DMS153 treated with DMSO at 0.1 percent for 48 hours (cell line): Measurements from ENCODE around the gene NAP1L1.

ENCODE experiments used
- DNase-seq: peaks from one replicate; lab custom pipeline; 2025; ENCODE audit not compliant: unreplicated experiment; lab: John Stamatoyannopoulos, UW

The NAP1L1 gene

DNA sequence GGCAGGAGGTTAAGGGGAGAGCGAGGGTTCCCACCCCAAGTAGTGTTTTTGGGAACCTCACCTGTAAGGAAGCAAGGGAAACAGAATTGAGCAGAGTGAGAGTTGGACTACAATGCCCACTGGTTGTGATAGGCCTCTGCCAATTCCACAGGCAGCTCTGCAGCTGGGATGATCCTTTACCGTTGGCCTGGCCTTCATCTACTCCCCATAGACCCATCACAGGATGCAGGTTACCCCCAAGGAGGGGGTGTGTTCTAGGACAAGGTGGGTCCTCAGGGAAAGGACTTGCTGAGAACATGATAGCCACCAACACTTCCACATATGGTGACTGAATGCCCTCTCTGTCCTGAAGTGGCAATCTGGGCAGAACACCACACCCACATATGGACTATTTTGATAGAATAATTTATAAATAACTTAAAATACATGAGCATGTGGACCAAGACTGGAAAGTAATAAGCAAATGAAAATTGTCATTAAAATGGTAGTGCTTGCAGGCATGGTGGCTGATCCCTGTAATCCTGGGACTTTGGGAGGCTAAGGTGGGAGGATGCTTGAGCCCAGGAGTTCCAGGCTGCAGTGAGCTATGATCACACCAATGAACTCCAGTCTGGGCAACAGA is 61.3 kb downstream of the NAP1L1 start:
- DNase-seq: no peak

DNA sequence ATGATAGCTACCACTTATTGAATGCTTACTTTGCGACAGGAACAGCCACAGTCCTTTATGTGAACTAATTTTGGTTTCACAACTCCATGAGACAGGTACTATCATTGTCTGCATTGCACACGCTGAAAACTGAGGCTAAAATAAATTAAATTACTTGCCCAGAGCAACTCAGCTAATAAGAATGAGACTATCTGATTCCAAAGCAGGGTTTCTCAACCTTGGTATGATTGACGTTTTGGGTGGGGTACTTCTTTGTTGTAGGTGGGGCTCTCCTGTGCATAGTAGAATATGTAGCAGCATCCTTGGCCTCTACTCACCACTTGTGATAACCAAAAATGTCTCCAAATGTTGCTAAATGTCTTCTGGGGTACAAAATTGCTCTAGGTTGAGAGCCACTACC is 62.0 kb downstream of the NAP1L1 start:
- DNase-seq: no peak

DNA sequence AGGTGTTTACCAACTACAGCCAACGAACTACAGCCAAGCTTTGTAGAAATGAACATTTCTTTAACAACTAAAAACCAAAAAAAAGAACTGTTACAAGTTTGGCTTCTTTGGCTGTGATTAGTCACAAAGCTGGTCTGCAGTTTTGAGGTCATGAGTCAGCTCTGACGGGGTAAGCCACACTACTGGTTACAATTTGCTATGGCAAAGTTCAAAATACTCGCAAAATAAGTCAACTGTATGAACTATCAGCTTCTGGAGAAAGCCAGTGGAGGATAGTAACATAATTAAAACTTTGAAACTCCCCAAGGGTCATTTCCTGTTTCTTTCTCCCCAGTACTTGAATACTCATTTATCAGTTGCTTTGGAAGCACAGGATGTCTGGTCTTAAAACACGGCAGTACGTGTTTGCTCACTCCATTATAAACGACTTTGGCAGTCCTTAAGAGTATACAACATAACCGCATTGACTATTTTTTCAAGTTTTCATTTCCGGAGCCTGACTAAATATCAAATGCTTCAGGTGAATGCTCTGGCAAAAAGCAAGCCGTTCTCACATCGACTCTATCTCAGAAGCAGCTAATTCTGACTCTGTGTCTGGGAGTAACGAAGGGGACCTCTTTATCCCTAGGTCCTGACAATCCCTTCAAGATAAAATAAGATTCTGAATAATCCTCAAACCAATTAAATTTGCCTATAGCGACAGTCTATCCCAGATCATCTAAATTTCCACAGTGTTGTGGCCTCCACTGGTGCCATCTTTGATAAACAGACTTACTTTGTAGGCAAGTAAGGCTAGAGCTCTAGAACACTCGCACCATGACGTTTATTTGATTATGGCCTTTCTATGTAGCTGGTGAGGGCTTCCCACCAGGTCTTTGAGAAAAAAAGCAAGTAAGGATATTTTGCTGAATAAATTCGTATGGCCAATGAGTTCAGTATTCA is 63.5 kb downstream of the NAP1L1 start:
- DNase-seq: peak; percentile 74

DNA sequence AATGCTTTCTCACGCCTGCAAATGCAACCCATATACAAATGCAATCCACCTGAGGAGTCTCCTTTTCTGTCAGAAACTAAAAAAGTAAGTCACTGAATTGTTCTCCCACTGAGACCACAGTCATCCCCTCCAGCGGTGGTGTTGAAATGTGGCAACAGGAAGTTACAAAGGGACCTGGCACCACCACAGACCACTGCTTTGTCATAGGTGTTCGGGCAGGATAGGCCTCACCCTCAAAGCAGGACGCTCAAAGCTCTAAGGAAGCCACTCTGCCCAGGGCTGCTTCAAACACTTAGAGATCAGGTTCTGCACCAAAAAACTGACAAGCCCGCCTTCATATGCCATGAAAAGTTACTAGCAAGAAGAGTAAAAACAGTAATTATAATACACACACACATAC is 64.2 kb downstream of the NAP1L1 start:
- no peak for DNase-seq

DNA sequence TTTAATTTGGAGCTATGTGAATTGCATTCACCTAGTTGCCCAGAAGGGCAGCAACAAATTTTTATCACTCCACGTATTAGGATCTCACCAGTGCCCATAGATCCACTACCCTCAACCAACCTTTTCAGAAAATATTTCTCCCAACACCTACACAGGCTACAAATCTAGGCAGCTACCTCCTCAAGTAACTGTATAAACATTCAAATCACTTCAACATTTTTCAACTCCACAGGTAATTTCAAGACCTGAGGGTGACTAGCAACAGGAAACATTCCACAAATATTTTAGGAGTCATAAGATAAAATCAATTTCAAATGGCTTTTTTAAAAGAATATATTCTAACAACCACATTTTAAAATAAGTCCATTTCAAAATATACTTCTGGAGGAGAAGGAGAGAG is 65.8 kb downstream of the NAP1L1 start:
- no peak for DNase-seq

DNA sequence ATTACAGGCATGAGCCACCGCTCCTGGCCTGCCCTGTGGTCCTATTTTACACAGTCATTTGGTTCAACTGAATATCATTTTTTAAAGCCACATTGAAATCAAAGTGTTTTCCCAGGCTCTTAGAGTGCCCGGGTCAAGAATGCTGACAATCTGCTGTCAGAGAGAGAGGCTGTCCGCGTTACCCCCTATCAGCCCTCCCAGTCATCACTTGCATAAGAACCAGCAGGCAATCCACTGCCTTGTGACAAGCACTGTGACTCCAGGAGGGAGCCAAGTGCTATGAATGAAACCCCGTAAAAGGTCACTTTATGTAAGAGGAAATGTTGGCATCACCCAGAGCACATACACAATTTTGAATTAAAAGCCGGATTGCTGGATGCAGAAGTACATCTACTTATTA is 66.4 kb downstream of the NAP1L1 start:
- no peak for DNase-seq

DNA sequence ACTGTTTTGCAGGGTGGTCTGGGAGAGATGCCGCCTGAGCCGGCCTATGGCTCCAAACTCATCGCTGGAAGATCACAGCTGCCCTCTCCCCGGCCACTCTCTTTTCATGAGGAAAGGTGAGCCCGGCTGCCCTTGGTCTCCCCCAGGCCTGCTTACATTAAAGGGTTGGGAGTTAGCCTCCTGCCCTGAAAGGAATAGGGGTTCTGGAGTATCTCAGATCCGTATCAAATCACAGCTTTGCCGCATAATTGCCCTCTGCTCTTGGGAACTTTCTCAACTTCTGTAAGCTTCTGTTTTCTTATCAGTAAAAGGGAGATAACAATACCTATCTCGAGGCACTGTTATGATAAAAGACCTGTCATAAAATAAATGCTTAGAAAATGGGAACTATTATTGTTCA is 70.5 kb downstream of the NAP1L1 start:
- DNase-seq: no peak

DNA sequence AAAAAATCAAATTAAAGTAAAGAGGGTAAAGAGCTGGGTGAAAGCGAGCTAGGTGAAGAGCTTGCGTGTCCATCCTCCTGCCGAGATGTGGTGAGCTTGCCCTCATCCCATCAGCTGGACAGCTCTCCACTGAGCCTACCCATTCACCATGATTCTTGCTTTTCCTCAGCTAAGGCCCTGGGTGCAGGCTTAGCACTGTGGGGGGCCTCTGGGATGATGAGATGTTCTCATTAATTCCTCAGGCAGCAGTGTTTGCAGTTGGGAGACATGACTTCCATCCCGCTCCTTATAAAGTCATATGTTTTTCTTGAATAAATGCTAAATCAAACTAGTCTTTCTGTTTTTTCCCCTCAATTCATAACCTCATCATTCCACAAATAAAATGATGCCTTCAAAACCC is 70.9 kb downstream of the NAP1L1 start:
- no peak for DNase-seq

DNA sequence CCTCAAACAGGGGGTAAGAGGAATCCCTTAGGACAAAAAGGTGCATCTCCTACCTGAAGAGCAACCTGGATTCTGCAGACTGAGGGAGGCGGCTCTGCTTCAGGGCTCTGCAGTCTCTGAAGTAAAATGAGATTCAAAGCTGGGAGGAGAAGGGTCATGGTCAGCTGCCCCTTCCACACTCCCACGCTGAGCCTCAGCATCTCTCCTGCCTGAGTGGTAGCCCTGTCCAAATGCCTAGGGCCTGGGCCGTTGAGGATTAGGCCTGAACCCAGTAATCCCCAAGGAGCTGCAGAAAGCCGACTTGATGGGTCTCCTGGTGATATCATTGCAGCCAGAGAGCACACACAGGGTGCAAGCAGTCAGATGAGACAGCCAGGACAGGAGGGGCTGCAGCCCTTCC is 71.8 kb downstream of the NAP1L1 start:
- DNase-seq: no peak

DNA sequence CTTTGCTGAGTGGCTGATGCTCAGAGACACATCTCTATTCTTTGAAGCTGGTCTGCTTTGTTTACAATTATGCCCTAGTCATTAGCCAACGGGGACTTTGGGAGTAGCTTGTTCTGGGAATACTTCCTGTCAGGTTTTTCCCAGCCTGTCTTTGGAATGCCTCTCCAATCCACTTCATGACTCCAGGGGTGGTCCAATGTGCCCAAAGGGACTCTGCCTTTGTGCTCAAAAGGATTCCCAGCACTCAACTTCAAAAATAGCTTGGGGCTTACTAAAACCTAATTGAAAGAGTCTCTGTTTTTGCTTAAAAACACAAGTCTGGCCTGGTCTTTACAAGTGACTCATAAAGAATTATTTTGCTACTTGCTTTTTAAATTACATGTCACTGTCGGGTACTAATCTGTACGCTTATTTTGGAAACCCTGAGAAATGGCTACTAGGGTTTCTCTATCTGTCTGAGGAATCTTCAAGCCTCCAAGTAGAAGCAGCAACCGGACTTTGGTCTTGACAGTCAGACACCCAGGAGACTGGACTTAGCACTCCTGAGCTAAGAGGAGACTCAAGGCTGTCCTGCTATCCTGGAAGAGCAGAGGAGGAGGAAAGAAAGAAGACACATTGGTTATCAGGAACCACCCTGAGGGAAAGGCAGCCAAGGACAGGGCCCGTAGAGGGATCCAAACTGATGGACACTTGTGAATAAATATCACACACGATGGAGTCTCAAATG is 73.6 kb downstream of the NAP1L1 start:
- DNase-seq: no peak

DNA sequence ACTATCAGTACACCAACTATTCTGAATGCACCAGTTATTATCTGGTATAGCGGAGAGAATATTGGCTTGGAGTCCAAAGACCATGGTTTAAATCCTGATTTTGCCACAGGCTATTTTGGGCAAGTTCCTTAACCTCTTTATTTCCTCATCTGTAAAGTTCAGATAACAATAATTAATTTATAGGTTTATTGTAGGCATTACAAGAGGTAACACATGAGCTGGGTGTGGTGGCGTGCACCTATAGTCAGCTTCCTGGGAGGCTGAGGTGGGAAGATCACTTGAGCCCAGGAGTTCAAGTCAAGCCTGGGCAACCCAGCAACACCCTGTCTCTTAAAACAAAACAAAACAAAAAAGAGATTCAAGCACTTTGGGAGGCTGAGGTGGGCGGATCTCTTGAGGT is 76.1 kb downstream of the NAP1L1 start:
- no peak for DNase-seq

DNA sequence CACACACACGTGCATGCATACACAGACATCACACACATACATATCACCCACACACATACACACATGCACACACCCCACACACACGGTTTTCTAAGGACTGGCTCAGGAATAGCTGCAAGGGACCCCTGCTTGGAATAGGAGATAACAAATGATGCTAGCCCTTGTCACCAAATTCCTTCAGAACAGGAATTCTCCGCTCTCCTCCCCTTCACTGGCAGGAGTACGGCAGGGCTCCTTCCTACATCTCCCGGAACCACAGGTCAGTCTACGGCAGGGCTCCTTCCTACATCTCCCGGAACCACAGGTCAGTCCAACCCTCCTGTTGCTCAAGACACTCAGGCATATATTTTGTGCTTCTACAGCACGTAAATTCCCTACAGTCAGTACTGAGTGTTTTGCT is 76.8 kb downstream of the NAP1L1 start:
- no peak for DNase-seq

DNA sequence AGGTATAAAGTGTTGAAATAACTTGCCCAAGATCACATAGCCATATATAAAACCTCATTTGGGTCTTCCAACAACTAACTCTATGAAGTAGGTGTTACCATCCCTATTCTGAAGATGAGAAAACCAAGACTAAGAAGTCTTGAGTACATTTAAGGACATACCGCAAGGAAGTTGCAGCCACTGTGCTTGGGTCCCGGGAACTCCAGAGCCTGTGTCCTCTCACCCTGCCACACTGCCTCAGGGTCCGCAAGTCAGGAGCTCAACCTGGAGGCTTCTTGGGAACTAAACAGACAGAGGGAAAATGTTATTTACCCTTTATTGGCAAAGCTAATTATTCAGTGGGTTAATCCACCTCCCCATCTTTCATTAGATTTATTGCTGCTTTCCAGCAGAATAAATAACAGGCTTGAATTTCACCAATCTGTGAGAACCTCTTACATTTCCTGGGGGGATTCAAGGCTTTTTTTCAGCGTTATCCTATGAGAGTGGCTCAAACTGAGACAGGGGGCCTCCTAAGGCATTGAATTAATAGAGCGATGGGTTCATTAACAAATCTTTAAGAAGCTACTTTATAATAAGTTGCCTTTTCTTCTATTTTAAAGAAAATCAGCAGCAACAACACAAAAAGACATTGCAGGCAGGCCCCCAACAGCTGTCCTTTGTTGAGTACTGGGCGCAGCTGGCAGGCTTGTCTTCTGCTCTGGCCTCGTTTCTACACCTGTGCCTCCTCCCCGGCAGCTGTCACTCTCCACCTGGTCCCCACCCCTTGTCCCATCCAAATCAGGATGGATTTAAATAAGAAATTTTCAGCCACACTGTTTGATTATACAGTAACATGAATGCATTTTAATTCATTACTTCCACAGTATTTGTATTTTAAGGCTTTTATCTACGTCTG is 78.2 kb downstream of the NAP1L1 start:
- DNase-seq: no peak

DNA sequence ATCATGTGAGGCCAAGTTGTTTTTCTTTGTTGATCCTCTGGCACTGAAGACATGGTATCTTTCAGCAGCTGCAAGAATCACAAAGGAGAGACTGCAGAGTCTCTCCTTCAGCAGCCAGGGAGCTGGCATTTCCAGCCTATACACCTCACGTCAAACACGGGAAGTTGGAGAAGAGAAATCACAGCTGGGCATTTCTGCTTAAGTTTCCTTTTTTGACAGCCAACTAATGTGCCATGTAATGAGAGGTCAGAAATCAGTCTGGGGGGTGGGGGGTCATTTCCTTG is 81.2 kb downstream of the NAP1L1 start:
- no peak for DNase-seq

DNA sequence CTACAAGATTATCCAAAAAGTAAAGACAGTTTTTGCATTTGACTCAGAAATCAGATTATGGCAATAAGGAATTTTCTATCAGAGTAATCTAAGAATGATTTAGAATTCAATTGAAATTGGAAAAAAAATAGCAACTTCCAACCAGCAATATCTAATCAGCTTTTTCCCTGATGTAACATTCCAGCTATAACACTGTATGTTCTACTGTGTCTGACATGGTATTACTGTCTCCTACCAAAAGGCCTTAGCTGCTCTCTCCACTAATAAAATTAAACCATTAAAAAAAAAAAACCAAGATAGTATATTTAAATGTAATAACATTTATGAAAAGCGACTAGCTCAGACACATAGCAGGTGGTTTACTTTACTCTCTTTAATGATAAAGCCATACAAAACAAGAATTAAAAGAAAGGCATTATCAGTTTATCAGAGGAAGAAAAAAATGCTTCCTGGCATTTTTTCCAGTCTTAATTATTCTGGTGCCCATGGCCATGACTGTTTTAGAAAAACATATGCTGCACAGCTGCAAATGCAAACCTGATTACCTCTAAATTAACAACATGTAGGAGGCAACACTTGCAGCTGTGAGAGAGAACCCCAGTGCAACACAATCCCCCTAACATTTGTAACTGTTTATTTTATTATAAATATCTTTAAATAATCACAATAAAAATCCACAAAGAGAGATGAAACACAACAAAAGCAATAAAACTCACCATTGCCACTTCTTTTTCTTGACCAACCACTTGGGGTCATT is 81.7 kb downstream of the NAP1L1 start:
- DNase-seq: no peak

DNA sequence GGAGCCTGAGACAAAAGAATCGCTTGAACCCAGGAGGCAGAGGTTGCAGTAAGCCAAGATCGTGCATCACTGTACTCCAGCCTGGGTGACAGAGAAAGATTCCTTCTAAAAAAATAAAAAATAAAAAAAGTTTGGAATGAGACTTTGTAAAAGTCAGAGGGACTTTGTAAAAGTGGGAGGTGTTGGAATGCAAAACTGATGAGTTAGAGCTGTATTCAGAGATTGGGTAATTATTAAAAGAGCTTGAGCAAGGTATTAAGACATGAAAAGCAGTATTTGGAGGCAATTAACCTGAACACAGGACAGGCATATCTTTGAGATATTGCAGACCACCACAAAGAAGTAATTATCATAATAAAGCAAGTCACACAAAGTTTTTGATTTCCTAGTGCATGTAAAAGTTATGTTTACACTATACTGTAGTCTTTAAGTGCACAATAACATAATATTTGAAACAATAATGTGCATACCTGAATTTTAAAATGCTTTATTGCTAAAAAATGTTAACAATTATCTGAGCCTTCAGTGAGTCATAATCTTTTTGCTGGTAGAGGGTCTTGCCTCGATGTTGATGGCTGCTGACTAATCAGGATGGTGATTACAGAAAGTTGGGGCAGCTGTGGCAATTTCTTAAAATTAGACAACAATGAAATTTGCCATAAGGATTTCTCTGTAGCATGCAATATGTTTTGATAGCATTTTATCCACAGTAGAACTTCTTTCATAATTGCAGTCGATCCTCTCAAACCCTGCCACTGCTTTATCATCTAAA is 86.0 kb downstream of the NAP1L1 start:
- DNase-seq: no peak

DNA sequence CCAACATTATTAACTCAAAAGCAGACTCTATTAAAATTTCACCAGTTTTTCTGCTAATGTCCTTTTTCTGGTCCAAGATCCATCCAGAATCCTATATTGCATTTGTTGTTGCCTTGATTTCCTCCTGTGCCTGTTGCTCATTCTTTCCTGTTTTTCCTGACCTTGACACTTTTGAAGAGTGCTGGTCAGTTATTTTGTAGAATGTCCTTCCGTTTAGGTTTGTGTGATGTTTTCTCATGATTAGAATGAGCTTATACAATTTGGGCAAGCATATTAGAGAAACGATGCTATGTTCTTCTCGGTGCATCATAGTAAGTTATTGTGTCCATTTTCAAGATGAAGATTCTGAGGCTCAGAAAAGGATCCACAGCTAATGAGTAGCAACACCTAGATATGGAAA is 86.8 kb downstream of the NAP1L1 start:
- DNase-seq: no peak

DNA sequence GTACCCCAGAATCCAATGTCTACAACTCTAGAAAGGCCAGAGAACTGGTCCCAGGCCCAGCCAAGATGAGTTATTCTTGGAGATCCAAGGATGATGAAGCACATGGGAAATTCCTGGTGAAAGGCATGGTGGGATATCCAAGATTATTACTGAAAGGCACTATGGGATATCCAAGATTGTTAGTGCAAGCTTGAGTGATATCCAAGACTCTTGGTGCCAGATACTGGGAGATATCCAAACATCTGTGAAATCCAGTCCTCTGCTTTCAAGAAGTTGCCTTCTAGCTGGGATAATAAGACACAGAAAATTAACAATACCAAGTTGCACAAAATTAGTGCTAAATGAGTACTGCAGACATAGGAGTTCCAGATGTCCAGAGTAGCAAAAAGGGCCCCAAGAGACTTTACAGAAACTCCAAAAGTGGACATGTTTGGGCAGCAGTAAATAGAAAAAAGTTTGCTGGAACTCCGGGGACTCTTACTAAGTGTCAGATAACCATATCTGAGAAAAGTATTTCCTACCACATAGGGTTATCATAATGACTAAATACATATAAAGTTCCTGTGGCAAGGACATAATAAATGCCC is 87.5 kb downstream of the NAP1L1 start:
- no peak for DNase-seq

DNA sequence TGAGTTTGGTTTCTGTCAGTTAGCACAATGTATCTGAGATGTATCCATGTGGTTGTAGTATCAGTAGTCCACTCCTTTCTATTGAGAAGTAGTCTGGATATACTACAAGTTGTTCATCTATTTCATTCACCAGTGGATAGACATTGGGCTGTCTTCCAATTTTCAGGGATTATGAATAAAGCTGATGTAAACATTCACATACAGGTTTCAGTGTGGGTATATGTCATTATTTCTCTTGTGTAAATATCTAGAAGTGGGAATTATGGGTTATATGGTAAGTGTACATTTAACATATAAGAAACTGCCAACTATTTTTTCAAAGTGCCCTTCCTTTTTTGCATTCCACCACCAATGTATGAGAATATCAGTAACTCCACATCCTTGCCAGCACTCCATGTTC is 88.8 kb downstream of the NAP1L1 start:
- DNase-seq: no peak
